Sigmoid colon (tissue), 7 donors: ENCODE measurements around the gene ATP4B. TPM values are rescaled to one million over a fixed set of nuclear protein-coding genes. Genes with fewer than 3 reads are reported as not detected.

Experiments used
- DNase-seq: peaks from one replicate; pipeline ENCODE4 v3.0.0-alpha.2; 2019
- H3K27ac ChIP-seq, 4 donors: fragments of 200-600 bp; sonication (generic); one replicate each; pipeline ENCODE4 v1.5.1; 2016 to 2019; ENCODE audit warnings: mild to moderate bottlenecking in 1 of 4
- H3K27me3 ChIP-seq, 3 donors: fragments of 200-600 bp; sonication (generic); one replicate each; pipeline ENCODE4 v1.5.1; 2019; ENCODE audit warnings: mild to moderate bottlenecking in 1 of 3
- H3K36me3 ChIP-seq, 4 donors: fragments of 200-600 bp; sonication (generic); one replicate each; pipeline ENCODE4 v1.5.1; 2016 to 2019
- H3K4me1 ChIP-seq, 4 donors: fragments of 200-600 bp; sonication (generic); one replicate each; pipeline ENCODE4 v1.5.1; 2017 to 2019
- H3K4me3 ChIP-seq, 4 donors: fragments of 200-600 bp; sonication (generic); one replicate each; pipeline ENCODE4 v1.5.1; 2017 to 2019; ENCODE audit warnings: mild to moderate bottlenecking in 2 of 4, moderate library complexity in 1 of 4
- H3K9me3 ChIP-seq, 4 donors: fragments of 200-600 bp in 3 of 4; sonication (generic) in 3 of 4; one replicate each; pipeline versions ENCODE4 v1.5.1 to v1.6.1; 2013 to 2019
- CTCF ChIP-seq, 4 experiments: fragments of 450-650 bp in 3 of 4; fragments of 200-600 bp in 1 of 4; IDR thresholded peaks; one replicate each; pipeline ENCODE4 v1.5.1; 2016 to 2019; ENCODE audit warnings: antibody characterized with exemption in 4 of 4, mild to moderate bottlenecking in 3 of 4, moderate library complexity in 2 of 4
- EP300 ChIP-seq, 4 donors: sonication (generic); formaldehyde crosslinking; IDR thresholded peaks; one replicate each; pipeline ENCODE4 v1.6.1; 2017; ENCODE audit warnings: antibody characterized with exemption in 4 of 4
- POLR2A ChIP-seq, 2 donors: fragments of 450-650 bp; IDR thresholded peaks; one replicate each; pipeline ENCODE4 v1.6.1; 2016; ENCODE audit warnings: antibody characterized with exemption in 2 of 2, mild to moderate bottlenecking in 2 of 2, moderate library complexity in 2 of 2
- POLR2AphosphoS5 ChIP-seq, 4 donors: sonication (generic); formaldehyde crosslinking; IDR thresholded peaks; one replicate each; pipeline ENCODE4 v1.6.1; 2017; ENCODE audit warnings: antibody characterized with exemption in 4 of 4
- WGBS, 2 donors: extraction: QIAGEN DNeasy Blood & Tissue Kit; methylation state at CpG; one replicate each; pipeline ENCODE4 v1.1.7; 2013; 5-methylcytosine and 5-hydroxymethylcytosine counted together
- intact Hi-C: fragments of 100-400 bp; cut with DNase I; formaldehyde crosslinking; loops from one replicate; pipeline ENCODE4 v1.15.1; 2023
- polyA plus RNA-seq, 3 donors: library from polyadenylated mRNA; stranded (reverse); fragments of 200-250 nt; gene quantifications; one replicate each; pipeline ENCODE4 v1.2.3, GENCODE V29; 2013
- total RNA-seq, 4 donors: library from RNA; depleted of rRNA; stranded (reverse); fragments of >200 nt; gene quantifications; one replicate each; pipeline ENCODE4 v1.1.0, GENCODE V29; 2016
- donor health status: healthy with polysubstance abuse.
- donor health status: Bipolar disorder and iron deficiency.
- donor health status: healthy.

ATP4B gene
- total and polyA plus RNA-seq, 7 donors: not detected

GRCh38 chr13:113605461-113605860 is 52.5 kb downstream of the ATP4B start:
- H3K27ac ChIP-seq: no peak overlapping the region
- no peaks in the 10 kb centered on the region for H3K27me3 ChIP-seq
- 98% methylated on average over 8 of the region's 8 CpGs for WGBS, 2 donors
- intact Hi-C loops: no loop called here
- no peak for TF ChIP-seq POLR2A (IDR thresholded peaks at IDR 0.05)
- TF ChIP-seq POLR2AphosphoS5 (IDR thresholded peaks at IDR 0.05): no peak
- TF ChIP-seq CTCF (IDR thresholded peaks at IDR 0.05): no peak
- TF ChIP-seq EP300 (IDR thresholded peaks at IDR 0.05): no peak
- peaks cover 0 to 4% (median 0%) of the 10 kb centered on the region in 4 donors for H3K36me3 ChIP-seq
- H3K9me3 ChIP-seq: no peaks in the 10 kb centered on the region
- no peak for DNase-seq
- H3K4me3 ChIP-seq: no peak overlapping the region
- no peaks in the 10 kb centered on the region for H3K4me1 ChIP-seq

GRCh38 chr13:113604186-113604585 is 53.8 kb downstream of the ATP4B start:
- no peak for DNase-seq

GRCh38 chr13:113603116-113603710 is 54.8 kb downstream of the ATP4B start:
- intact Hi-C loops: no loop called here
- no peak overlapping the region for H3K27ac ChIP-seq
- DNase-seq: no peak
- 86 to 91% methylated on average over 13 of the region's 13 CpGs for WGBS, 2 donors
- H3K4me1 ChIP-seq: no peaks in the 10 kb centered on the region
- H3K27me3 ChIP-seq: no peaks in the 10 kb centered on the region
- TF ChIP-seq EP300 (IDR thresholded peaks at IDR 0.05): no peak
- TF ChIP-seq POLR2AphosphoS5 (IDR thresholded peaks at IDR 0.05): no peak
- no peak for TF ChIP-seq POLR2A (IDR thresholded peaks at IDR 0.05)
- TF ChIP-seq CTCF (IDR thresholded peaks at IDR 0.05): no peak
- peaks cover 0 to 6% (median 0%) of the 10 kb centered on the region in 4 donors for H3K36me3 ChIP-seq
- no peak overlapping the region for H3K4me3 ChIP-seq
- no peaks in the 10 kb centered on the region for H3K9me3 ChIP-seq

More at GRCh38 chr13:113604186-113604585, 53.8 kb downstream of the ATP4B start:
- Histone ChIP-seq H3K4me1 (no peaks in the 10 kb centered on the region), H3K27me3 (no peaks in the 10 kb centered on the region), H3K27ac (no peak overlapping the region), H3K9me3 (no peaks in the 10 kb centered on the region), H3K4me3 (no peak overlapping the region), H3K36me3 (peaks cover 0 to 4% (median 0%) of the 10 kb centered on the region in 4 donors)
- TF ChIP-seq POLR2AphosphoS5 (IDR thresholded peaks at IDR 0.05) (no peak), POLR2A (IDR thresholded peaks at IDR 0.05) (no peak), CTCF (IDR thresholded peaks at IDR 0.05) (no peak), EP300 (IDR thresholded peaks at IDR 0.05) (no peak)
- WGBS, 2 donors: 91 to 93% methylated on average over 1 of the region's 1 CpG
- intact Hi-C loops: no loop called here

- H3K27me3 ChIP-seq: no peaks in the 10 kb centered on the region
- TF ChIP-seq POLR2A (IDR thresholded peaks at IDR 0.05) (no peak), POLR2AphosphoS5 (IDR thresholded peaks at IDR 0.05) (no peak), CTCF (IDR thresholded peaks at IDR 0.05) (no peak), EP300 (IDR thresholded peaks at IDR 0.05) (no peak)
- no peaks in the 10 kb centered on the region for H3K9me3 ChIP-seq
- H3K4me1 ChIP-seq: no peaks in the 10 kb centered on the region
- peaks cover 0 to 14% (median 0%) of the 10 kb centered on the region in 4 donors for H3K36me3 ChIP-seq
- intact Hi-C loops: no loop called here
- no peak overlapping the region for H3K4me3 ChIP-seq
- 90 to 91% methylated on average over 15 of the region's 15 CpGs for WGBS, 2 donors
- H3K27ac ChIP-seq: no peak overlapping the region
- DNase-seq: no peak
Measured at GRCh38 chr13:113602291-113602988, 55.6 kb downstream of the ATP4B start.
